Stimulated activated CD8-positive, alpha-beta memory T cell treated with anti-CD3 and anti-CD28 coated beads, Interleukin-7, amount 100 ng/mL, for 48 hours (primary cell): ENCODE measurements around the gene CALCB.

Experiments
- DNase-seq, 2 donors: peaks; one replicate each; pipeline ENCODE4 v3.0.0-alpha.2; 2020; ENCODE audit warnings: low read depth in 1 of 2; ENCODE audit errors: extremely low read depth in 1 of 2

CALCB gene

GRCh38 chr11:15117751-15118150 lies 44.4 kb downstream of the CALCB start:
- DNase-seq: no peak

GRCh38 chr11:15118431-15118830 lies 45.0 kb downstream of the CALCB start:
- DNase-seq: no peak

- DNase-seq: no peak
Measured at GRCh38 chr11:15119352-15119751, 46.0 kb downstream of the CALCB start.

- DNase-seq: no peak
Measured at GRCh38 chr11:15119826-15120225, 46.4 kb downstream of the CALCB start.

GRCh38 chr11:15123849-15124248 lies 50.5 kb downstream of the CALCB start:
- no peak for DNase-seq

GRCh38 chr11:15124528-15124927 lies 51.1 kb downstream of the CALCB start:
- DNase-seq: no peak

GRCh38 chr11:15127341-15127740 lies 53.9 kb downstream of the CALCB start:
- no peak for DNase-seq
